ENCODE data around the gene UBXN7. TPM values are rescaled to one million over a fixed set of nuclear protein-coding genes. Genes with fewer than 3 reads are reported as not detected.
"Not testable (repeated sequence)": the region's sequence is repeated elsewhere in the genome, so short reads cannot be mapped to it uniquely, and the experiment has no call there.

UBXN7 gene
- total RNA-seq, 4 donors from 2014 or later = 4.2 to 8.0 (median 5.4) TPM

DNA sequence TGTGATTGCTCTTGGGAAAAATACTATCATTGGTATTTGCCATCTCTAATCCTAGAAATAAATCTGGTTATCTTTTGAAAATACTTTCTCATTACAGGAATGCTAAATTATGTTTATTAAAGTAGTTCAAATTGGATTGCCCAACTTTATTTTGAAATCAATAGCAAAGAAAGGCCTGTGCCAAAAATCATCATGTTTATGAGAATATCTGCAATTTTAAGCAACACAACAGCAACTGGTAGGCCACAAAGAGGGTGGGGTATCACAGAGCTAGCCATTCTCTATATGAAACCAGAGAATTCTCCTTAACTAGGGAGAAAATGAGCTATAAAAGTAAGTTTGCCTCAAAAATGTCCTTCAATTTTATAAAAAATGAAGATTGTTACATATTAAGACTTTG, 82.2 kb downstream of the UBXN7 start:
- Histone ChIP-seq H3K4me1 (no peaks in the 10 kb centered on the region), H3K9me3 (no peaks in the 10 kb centered on the region), H3K27ac (no peak overlapping the region), H3K4me3 (no peak overlapping the region), H3K36me3 (peaks cover 0 to 27% of the 10 kb centered on the region in 2 donors), H3K27me3 (no peaks in the 10 kb centered on the region)
- ATAC-seq (no peak), DNase-seq (no peak)
- intact Hi-C loops (cut with DNase I; ENCODE audit: low total_unique reads) (no loop called here), in situ Hi-C loops (cut with MboI; ENCODE audit: low sequenced_read_pairs in 4 of 4) (no loop called here)
- TF ChIP-seq, protein P1, sequence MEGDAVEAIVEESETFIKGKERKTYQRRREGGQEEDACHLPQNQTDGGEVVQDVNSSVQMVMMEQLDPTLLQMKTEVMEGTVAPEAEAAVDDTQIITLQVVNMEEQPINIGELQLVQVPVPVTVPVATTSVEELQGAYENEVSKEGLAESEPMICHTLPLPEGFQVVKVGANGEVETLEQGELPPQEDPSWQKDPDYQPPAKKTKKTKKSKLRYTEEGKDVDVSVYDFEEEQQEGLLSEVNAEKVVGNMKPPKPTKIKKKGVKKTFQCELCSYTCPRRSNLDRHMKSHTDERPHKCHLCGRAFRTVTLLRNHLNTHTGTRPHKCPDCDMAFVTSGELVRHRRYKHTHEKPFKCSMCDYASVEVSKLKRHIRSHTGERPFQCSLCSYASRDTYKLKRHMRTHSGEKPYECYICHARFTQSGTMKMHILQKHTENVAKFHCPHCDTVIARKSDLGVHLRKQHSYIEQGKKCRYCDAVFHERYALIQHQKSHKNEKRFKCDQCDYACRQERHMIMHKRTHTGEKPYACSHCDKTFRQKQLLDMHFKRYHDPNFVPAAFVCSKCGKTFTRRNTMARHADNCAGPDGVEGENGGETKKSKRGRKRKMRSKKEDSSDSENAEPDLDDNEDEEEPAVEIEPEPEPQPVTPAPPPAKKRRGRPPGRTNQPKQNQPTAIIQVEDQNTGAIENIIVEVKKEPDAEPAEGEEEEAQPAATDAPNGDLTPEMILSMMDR (IDR thresholded peaks at IDR 0.05 in 4 of 5, conservative IDR thresholded peaks at IDR 0.05 in 1 of 5) = no peak
- TF ChIP-seq POLR2A (IDR thresholded peaks at IDR 0.05) = no peak

GRCh38 chr3:196348698-196349097, 83.5 kb downstream of the UBXN7 start:
- no peak overlapping the region for H3K27ac ChIP-seq
- ATAC-seq (no peak), DNase-seq (no peak)
- H3K36me3 ChIP-seq = peaks cover 0 to 16% of the 10 kb centered on the region in 2 donors
- no peak for TF ChIP-seq POLR2A (IDR thresholded peaks at IDR 0.05)
- TF ChIP-seq, protein P1 (IDR thresholded peaks at IDR 0.05 in 4 of 5, conservative IDR thresholded peaks at IDR 0.05 in 1 of 5) = no peak
- in situ Hi-C loops (cut with MboI; ENCODE audit: low sequenced_read_pairs in 4 of 4) = no loop called here
- H3K27me3 ChIP-seq = no peaks in the 10 kb centered on the region
- no peaks in the 10 kb centered on the region for H3K4me1 ChIP-seq
- no peak overlapping the region for H3K4me3 ChIP-seq
- H3K9me3 ChIP-seq = no peaks in the 10 kb centered on the region
- intact Hi-C loops (cut with DNase I; ENCODE audit: low total_unique reads) = no loop called here

- in situ Hi-C loops (cut with MboI; ENCODE audit: low sequenced_read_pairs in 4 of 4) = no loop called here
- intact Hi-C loops (cut with DNase I; ENCODE audit: low total_unique reads) = no loop called here
- ATAC-seq = no peak
These were observed 87.6 kb downstream of the UBXN7 start for GRCh38 chr3:196344663-196345062.

GRCh38 chr3:196343917-196344316, 88.3 kb downstream of the UBXN7 start:
- H3K4me3 ChIP-seq; H3K9me3 ChIP-seq; H3K4me1 ChIP-seq; intact Hi-C loops (cut with DNase I; ENCODE audit: low total_unique reads); H3K27me3 ChIP-seq; in situ Hi-C loops (cut with MboI; ENCODE audit: low sequenced_read_pairs in 4 of 4); ATAC-seq; DNase-seq; H3K27ac ChIP-seq: not testable (repeated sequence)
- peaks cover 0 to 13% of the 10 kb centered on the region in 2 donors for H3K36me3 ChIP-seq

More at GRCh38 chr3:196344663-196345062, 87.6 kb downstream of the UBXN7 start:
- peaks cover 0 to 15% of the 10 kb centered on the region in 2 donors for H3K36me3 ChIP-seq
- no peak overlapping the region for H3K4me3 ChIP-seq
- DNase-seq = no peak
- no peak overlapping the region for H3K27ac ChIP-seq
- H3K9me3 ChIP-seq = no peaks in the 10 kb centered on the region
- H3K27me3 ChIP-seq = no peaks in the 10 kb centered on the region
- H3K4me1 ChIP-seq = no peaks in the 10 kb centered on the region
- TF ChIP-seq POLR2A (IDR thresholded peaks at IDR 0.05) = no peak
- TF ChIP-seq, protein P1 (IDR thresholded peaks at IDR 0.05 in 4 of 5, conservative IDR thresholded peaks at IDR 0.05 in 1 of 5) = no peak

GRCh38 chr3:196341137-196341536, 91.1 kb downstream of the UBXN7 start:
- TF ChIP-seq POLR2A (IDR thresholded peaks at IDR 0.05) = no peak
- TF ChIP-seq, protein P1 (IDR thresholded peaks at IDR 0.05 in 4 of 5, conservative IDR thresholded peaks at IDR 0.05 in 1 of 5) = no peak
- Histone ChIP-seq H3K4me3 (no peak overlapping the region), H3K36me3 (no peaks in the 10 kb centered on the region), H3K27ac (no peak overlapping the region), H3K27me3 (no peaks in the 10 kb centered on the region), H3K9me3 (no peaks in the 10 kb centered on the region), H3K4me1 (peaks cover 0 to 4% of the 10 kb centered on the region in 2 donors)
- in situ Hi-C loops (cut with MboI; ENCODE audit: low sequenced_read_pairs in 4 of 4) (no loop called here), intact Hi-C loops (cut with DNase I; ENCODE audit: low total_unique reads) (no loop called here)
- no peak for ATAC-seq
- DNase-seq = no peak

All from gastrocnemius medialis (tissue), 4 donors.